Muscle layer of colon (tissue), 2 donors: ENCODE results near the gene DDX42.
A peak's percentile ranks its signal among the peaks of the same experiment; 100 is the strongest.

ENCODE experiments used
- H3K27ac ChIP-seq: one replicate; pipeline ENCODE4 v1.7.0; 2013; ENCODE audit warnings: low read depth, mild to moderate bottlenecking, low read length, moderate library complexity
- H3K27me3 ChIP-seq, 2 donors: one replicate each; pipeline ENCODE4 v1.7.0; 2013; ENCODE audit warnings: low read length in 2 of 2, mild to moderate bottlenecking in 2 of 2; ENCODE audit not compliant: insufficient read depth in 2 of 2, control insufficient read depth in 1 of 2
- H3K36me3 ChIP-seq: one replicate; pipeline ENCODE4 v1.7.0; 2013; ENCODE audit warnings: mild to moderate bottlenecking, low read length; ENCODE audit not compliant: insufficient read depth
- H3K4me1 ChIP-seq: one replicate; pipeline ENCODE4 v1.7.0; 2013; ENCODE audit warnings: mild to moderate bottlenecking, low read length; ENCODE audit not compliant: insufficient read depth
- H3K4me3 ChIP-seq, 2 donors: one replicate each; pipeline ENCODE4 v1.7.0; 2013; ENCODE audit warnings: low read length in 2 of 2, low read depth in 1 of 2, mild to moderate bottlenecking in 1 of 2, moderate library complexity in 1 of 2
- H3K9ac ChIP-seq: one replicate; pipeline ENCODE4 v1.7.0; 2013; ENCODE audit warnings: low read length
- H3K9me3 ChIP-seq: one replicate; pipeline ENCODE4 v1.7.0; 2013; ENCODE audit warnings: mild to moderate bottlenecking, low read length
- donor health status: abdominal sarcoma.
- donor health status: Adenocarcinoma of cecum.

DDX42 gene

GRCh38 chr17:63834431-63835166, 60.6 kb downstream of the DDX42 start:
- H3K9me3 ChIP-seq = no peaks in the 10 kb centered on the region
- no peak overlapping the region for H3K4me3 ChIP-seq
- H3K9ac ChIP-seq = no peak overlapping the region
- H3K27me3 ChIP-seq = no peaks in the 10 kb centered on the region
- H3K27ac ChIP-seq = peak overlapping the region; percentile 17
- H3K4me1 ChIP-seq = peaks cover 29% of the 10 kb centered on the region
- peaks cover 77% of the 10 kb centered on the region for H3K36me3 ChIP-seq

- no peaks in the 10 kb centered on the region for H3K27me3 ChIP-seq
- H3K4me3 ChIP-seq = no peak overlapping the region
- no peak overlapping the region for H3K27ac ChIP-seq
- H3K4me1 ChIP-seq = peaks cover 33% of the 10 kb centered on the region
- no peaks in the 10 kb centered on the region for H3K9me3 ChIP-seq
- peaks cover 71% of the 10 kb centered on the region for H3K36me3 ChIP-seq
- no peak overlapping the region for H3K9ac ChIP-seq
These were observed 61.3 kb downstream of the DDX42 start for GRCh38 chr17:63835167-63835720.

GRCh38 chr17:63836811-63837210, 62.8 kb downstream of the DDX42 start:
- H3K36me3 ChIP-seq = peaks cover 55% of the 10 kb centered on the region
- H3K27me3 ChIP-seq = no peaks in the 10 kb centered on the region
- no peak overlapping the region for H3K4me3 ChIP-seq
- peaks cover 46% of the 10 kb centered on the region for H3K4me1 ChIP-seq
- no peak overlapping the region for H3K9ac ChIP-seq
- H3K27ac ChIP-seq = peak overlapping the region; percentile 12
- no peaks in the 10 kb centered on the region for H3K9me3 ChIP-seq

- Histone ChIP-seq H3K27me3 (no peaks in the 10 kb centered on the region), H3K9ac (no peak overlapping the region), H3K9me3 (no peaks in the 10 kb centered on the region), H3K4me1 (peaks cover 46% of the 10 kb centered on the region), H3K36me3 (peaks cover 49% of the 10 kb centered on the region), H3K4me3 (no peak overlapping the region), H3K27ac (peak overlapping the region; percentile 77)
These were observed 63.5 kb downstream of the DDX42 start for GRCh38 chr17:63837480-63837879.

- Histone ChIP-seq H3K9me3 (no peaks in the 10 kb centered on the region), H3K27ac (peak overlapping the region; percentile 77), H3K27me3 (no peaks in the 10 kb centered on the region), H3K36me3 (peaks cover 43% of the 10 kb centered on the region), H3K4me1 (peaks cover 46% of the 10 kb centered on the region), H3K9ac (no peak overlapping the region), H3K4me3 (peak overlapping the region in 1 of 2 donors; percentile 57)
These were observed 64.1 kb downstream of the DDX42 start for GRCh38 chr17:63837962-63838600.

GRCh38 chr17:63838631-63839171, 64.7 kb downstream of the DDX42 start:
- Histone ChIP-seq H3K9me3 (no peaks in the 10 kb centered on the region), H3K4me3 (peak overlapping the region in 1 of 2 donors; percentile 57), H3K27me3 (no peaks in the 10 kb centered on the region), H3K9ac (peak overlapping the region; percentile 37), H3K4me1 (peaks cover 47% of the 10 kb centered on the region), H3K27ac (peak overlapping the region; percentile 77), H3K36me3 (peaks cover 37% of the 10 kb centered on the region)

GRCh38 chr17:63840591-63841349, 66.8 kb downstream of the DDX42 start:
- Histone ChIP-seq H3K4me1 (peaks cover 56% of the 10 kb centered on the region), H3K36me3 (peaks cover 16% of the 10 kb centered on the region), H3K4me3 (peak overlapping the region; percentile 82 to 90), H3K9me3 (no peaks in the 10 kb centered on the region), H3K27ac (peak overlapping the region; percentile 99), H3K9ac (peak overlapping the region; percentile 87), H3K27me3 (no peaks in the 10 kb centered on the region)

- Histone ChIP-seq H3K4me3 (peak overlapping the region; percentile 82 to 90), H3K9me3 (no peaks in the 10 kb centered on the region), H3K4me1 (peaks cover 56% of the 10 kb centered on the region), H3K27ac (peak overlapping the region; percentile 99), H3K36me3 (peaks cover 8% of the 10 kb centered on the region), H3K27me3 (no peaks in the 10 kb centered on the region), H3K9ac (peak overlapping the region; percentile 87)
These were observed 67.6 kb downstream of the DDX42 start for GRCh38 chr17:63841350-63842172.

- peak overlapping the region; percentile 87 for H3K9ac ChIP-seq
- no peaks in the 10 kb centered on the region for H3K9me3 ChIP-seq
- peaks cover 53% of the 10 kb centered on the region for H3K4me1 ChIP-seq
- H3K36me3 ChIP-seq = peaks cover 3% of the 10 kb centered on the region
- H3K4me3 ChIP-seq = peak overlapping the region; percentile 82 to 90
- peak overlapping the region; percentile 99 for H3K27ac ChIP-seq
- no peaks in the 10 kb centered on the region for H3K27me3 ChIP-seq
These were observed 68.2 kb downstream of the DDX42 start for GRCh38 chr17:63842173-63842539.

- Histone ChIP-seq H3K4me3 (peak within 1 kb of the TSS; percentile 82 to 90), H3K27me3 (no peaks in the 10 kb centered on the region), H3K9ac (peak within 1 kb of the TSS; percentile 87), H3K9me3 (no peaks in the 10 kb centered on the region), H3K4me1 (peaks cover 47% of the 10 kb centered on the region), H3K27ac (peak within 1 kb of the TSS; percentile 99), H3K36me3 (no peaks in the 10 kb centered on the region)
These were observed 68.8 kb downstream of the DDX42 start, which contains the start of gene SMARCD2 for GRCh38 chr17:63842540-63843386. Gene SMARCD2 (minus strand): TSS chr17:63842685. CDS start chr17:63842674, 11 bp downstream.
